Mesothelial cell of epicardium (in vitro differentiated cells): ENCODE data around the gene PCDHGA6. TPM values are rescaled to one million over a fixed set of nuclear protein-coding genes. Genes with fewer than 3 reads are reported as not detected.
"Not testable (repeated sequence)": the region's sequence is repeated elsewhere in the genome, so short reads cannot be mapped to it uniquely, and the experiment has no call there.

ENCODE experiments used
- DNase-seq, 2 experiments: peaks; one replicate each; pipeline ENCODE4 v3.0.0; 2021; ENCODE audit warnings: low spot score in 2 of 2; ENCODE audit not compliant: unreplicated experiment in 2 of 2
- H3K27ac Mint-ChIP-seq: 2 replicates; pipeline ENCODE4 v1.8.0; 2021; ENCODE audit warnings: mixed read lengths
- H3K27me3 Mint-ChIP-seq: 2 replicates; pipeline ENCODE4 v1.8.0; 2021; ENCODE audit warnings: low read depth, mixed read lengths
- H3K36me3 Mint-ChIP-seq: 2 replicates; pipeline ENCODE4 v1.8.0; 2021; ENCODE audit warnings: mixed read lengths
- H3K4me1 Mint-ChIP-seq: 2 replicates; pipeline ENCODE4 v1.8.0; 2021; ENCODE audit warnings: mixed read lengths
- H3K4me3 Mint-ChIP-seq: 2 replicates; pipeline ENCODE4 v1.8.0; 2021; ENCODE audit warnings: mild to moderate bottlenecking, moderate library complexity, mixed read lengths
- H3K9me3 Mint-ChIP-seq: 2 replicates; pipeline ENCODE4 v1.8.0; 2021; ENCODE audit warnings: mixed read lengths
- total RNA-seq: library from RNA; stranded (reverse); gene quantifications from 3 replicates; pipeline ENCODE4 v1.2.1, GENCODE V29; 2021
- TF ChIP-seq, protein P1 (sequence below): fragments of 200-600 bp; sonication (generic); IDR thresholded peaks from one replicate; pipeline ENCODE4 v1.5.0; 2021; ENCODE audit warnings: antibody characterized with exemption; ENCODE audit not compliant: unreplicated experiment

Gene PCDHGA6
- total RNA-seq, 1 donor from 2014 or later, result 0.25 TPM

DNA sequence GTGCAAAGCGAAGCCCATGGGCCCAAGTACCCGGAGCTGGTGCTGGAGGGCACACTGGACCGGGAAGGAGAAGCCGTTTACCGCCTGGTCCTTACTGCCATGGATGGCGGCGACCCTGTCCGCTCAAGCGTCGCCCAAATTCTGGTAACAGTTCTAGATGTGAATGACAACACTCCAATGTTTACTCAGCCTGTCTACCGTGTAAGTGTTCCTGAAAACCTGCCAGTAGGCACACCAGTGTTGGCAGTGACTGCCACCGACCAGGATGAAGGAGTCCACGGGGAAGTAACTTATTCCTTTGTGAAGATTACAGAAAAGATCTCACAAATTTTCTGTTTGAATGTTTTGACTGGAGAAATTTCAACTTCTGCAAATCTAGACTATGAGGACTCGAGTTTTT, 936 bp downstream of the PCDHGA6 start:
- TF ChIP-seq, protein P1, sequence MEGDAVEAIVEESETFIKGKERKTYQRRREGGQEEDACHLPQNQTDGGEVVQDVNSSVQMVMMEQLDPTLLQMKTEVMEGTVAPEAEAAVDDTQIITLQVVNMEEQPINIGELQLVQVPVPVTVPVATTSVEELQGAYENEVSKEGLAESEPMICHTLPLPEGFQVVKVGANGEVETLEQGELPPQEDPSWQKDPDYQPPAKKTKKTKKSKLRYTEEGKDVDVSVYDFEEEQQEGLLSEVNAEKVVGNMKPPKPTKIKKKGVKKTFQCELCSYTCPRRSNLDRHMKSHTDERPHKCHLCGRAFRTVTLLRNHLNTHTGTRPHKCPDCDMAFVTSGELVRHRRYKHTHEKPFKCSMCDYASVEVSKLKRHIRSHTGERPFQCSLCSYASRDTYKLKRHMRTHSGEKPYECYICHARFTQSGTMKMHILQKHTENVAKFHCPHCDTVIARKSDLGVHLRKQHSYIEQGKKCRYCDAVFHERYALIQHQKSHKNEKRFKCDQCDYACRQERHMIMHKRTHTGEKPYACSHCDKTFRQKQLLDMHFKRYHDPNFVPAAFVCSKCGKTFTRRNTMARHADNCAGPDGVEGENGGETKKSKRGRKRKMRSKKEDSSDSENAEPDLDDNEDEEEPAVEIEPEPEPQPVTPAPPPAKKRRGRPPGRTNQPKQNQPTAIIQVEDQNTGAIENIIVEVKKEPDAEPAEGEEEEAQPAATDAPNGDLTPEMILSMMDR, result no peak
- no peak overlapping the region for H3K4me3 Mint-ChIP-seq
- H3K36me3 Mint-ChIP-seq, result peaks cover 14% of the 10 kb centered on the region
- no peak overlapping the region for H3K27ac Mint-ChIP-seq
- no peaks in the 10 kb centered on the region for H3K4me1 Mint-ChIP-seq
- H3K27me3 Mint-ChIP-seq, result no peaks in the 10 kb centered on the region
- peaks cover 69% of the 10 kb centered on the region for H3K9me3 Mint-ChIP-seq
- no peak for DNase-seq

GRCh38 chr5:141375444-141376155, 1.9 kb downstream of the PCDHGA6 start:
- H3K36me3 Mint-ChIP-seq, result peaks cover 14% of the 10 kb centered on the region
- peaks cover 66% of the 10 kb centered on the region for H3K9me3 Mint-ChIP-seq
- not testable (repeated sequence) for H3K4me3 Mint-ChIP-seq, H3K27me3 Mint-ChIP-seq, H3K27ac Mint-ChIP-seq, DNase-seq, H3K4me1 Mint-ChIP-seq

- no peak for DNase-seq
- H3K4me3 Mint-ChIP-seq, result no peak within 1 kb of the TSS
- H3K9me3 Mint-ChIP-seq, result peaks cover 67% of the 10 kb centered on the region
- no peaks in the 10 kb centered on the region for H3K27me3 Mint-ChIP-seq
- no peak within 1 kb of the TSS for H3K27ac Mint-ChIP-seq
- no peaks in the 10 kb centered on the region for H3K4me1 Mint-ChIP-seq
- TF ChIP-seq, protein P1, result no peak
- H3K36me3 Mint-ChIP-seq, result peaks cover 8% of the 10 kb centered on the region
Measured at GRCh38 chr5:141382469-141383294, 9.0 kb downstream of the PCDHGA6 start, which contains the start of gene PCDHGA7. TSS of gene PCDHGA7 (plus strand) at chr5:141382742. CDS start at chr5:141382900, 158 bp downstream.

GRCh38 chr5:141383345-141383744, 9.7 kb downstream of the PCDHGA6 start:
- H3K4me3 Mint-ChIP-seq, result no peak overlapping the region
- H3K9me3 Mint-ChIP-seq, result peaks cover 69% of the 10 kb centered on the region
- no peak overlapping the region for H3K27ac Mint-ChIP-seq
- H3K4me1 Mint-ChIP-seq, result no peaks in the 10 kb centered on the region
- H3K27me3 Mint-ChIP-seq, result no peaks in the 10 kb centered on the region
- TF ChIP-seq, protein P1, result no peak
- H3K36me3 Mint-ChIP-seq, result peaks cover 10% of the 10 kb centered on the region
- no peak for DNase-seq

- H3K36me3 Mint-ChIP-seq, result peaks cover 17% of the 10 kb centered on the region
Measured at GRCh38 chr5:141384471-141385267, 11.0 kb downstream of the PCDHGA6 start.

More at GRCh38 chr5:141384471-141385267, 11.0 kb downstream of the PCDHGA6 start:
- no peak overlapping the region for H3K4me3 Mint-ChIP-seq
- TF ChIP-seq, protein P1, result no peak
- H3K27me3 Mint-ChIP-seq, result no peaks in the 10 kb centered on the region
- no peak for DNase-seq
- no peaks in the 10 kb centered on the region for H3K4me1 Mint-ChIP-seq
- H3K9me3 Mint-ChIP-seq, result peaks cover 65% of the 10 kb centered on the region
- no peak overlapping the region for H3K27ac Mint-ChIP-seq
